ENCODE measurements around the gene SRPK3.
A peak's percentile ranks its signal among the peaks of the same experiment; 100 is the strongest.
"Not testable (repeated sequence)": the region's sequence is repeated elsewhere in the genome, so short reads cannot be mapped to it uniquely, and the experiment has no call there.

The SRPK3 gene

GRCh38 chrX:153803211-153804099 is 22.6 kb downstream of the SRPK3 start:
- H3K27ac Mint-ChIP-seq (ENCODE audit: low read depth): peak overlapping the region; percentile 53
- no peak for ATAC-seq (replicated peaks; ENCODE audit: extremely low read depth, poor library complexity, severe bottlenecking)
- no peaks in the 10 kb centered on the region for H3K27me3 Mint-ChIP-seq
- H3K36me3 Mint-ChIP-seq (ENCODE audit: insufficient read depth): peaks cover 7% of the 10 kb centered on the region
- DNase-seq (ENCODE audit: low spot score in 2 of 2): no peak
- H3K4me3 Mint-ChIP-seq: no peak overlapping the region
- no peaks in the 10 kb centered on the region for H3K4me1 Mint-ChIP-seq
- no peaks in the 10 kb centered on the region for H3K9me3 Mint-ChIP-seq

GRCh38 chrX:153804100-153804595 is 23.3 kb downstream of the SRPK3 start:
- ATAC-seq (replicated peaks; ENCODE audit: extremely low read depth, poor library complexity, severe bottlenecking) (no peak), DNase-seq (ENCODE audit: low spot score in 2 of 2) (no peak)
- Mint-ChIP-seq H3K36me3 (ENCODE audit: insufficient read depth) (peaks cover 6% of the 10 kb centered on the region), H3K9me3 (no peaks in the 10 kb centered on the region), H3K4me3 (no peak overlapping the region), H3K27me3 (no peaks in the 10 kb centered on the region), H3K27ac (ENCODE audit: low read depth) (no peak overlapping the region), H3K4me1 (no peaks in the 10 kb centered on the region)

GRCh38 chrX:153804621-153805020 is 23.8 kb downstream of the SRPK3 start:
- H3K4me1 Mint-ChIP-seq: no peaks in the 10 kb centered on the region
- H3K36me3 Mint-ChIP-seq (ENCODE audit: insufficient read depth): peaks cover 6% of the 10 kb centered on the region
- H3K4me3 Mint-ChIP-seq: no peak overlapping the region
- H3K9me3 Mint-ChIP-seq: no peaks in the 10 kb centered on the region
- no peak for ATAC-seq (replicated peaks; ENCODE audit: extremely low read depth, poor library complexity, severe bottlenecking)
- H3K27me3 Mint-ChIP-seq: no peaks in the 10 kb centered on the region
- no peak for DNase-seq (ENCODE audit: low spot score in 2 of 2)
- no peak overlapping the region for H3K27ac Mint-ChIP-seq (ENCODE audit: low read depth)

GRCh38 chrX:153805436-153805835 is 24.6 kb downstream of the SRPK3 start:
- H3K27me3 Mint-ChIP-seq: no peaks in the 10 kb centered on the region
- H3K9me3 Mint-ChIP-seq: no peaks in the 10 kb centered on the region
- DNase-seq (ENCODE audit: low spot score in 2 of 2) (no peak), ATAC-seq (replicated peaks; ENCODE audit: extremely low read depth, poor library complexity, severe bottlenecking) (no peak)
- H3K36me3 Mint-ChIP-seq (ENCODE audit: insufficient read depth): peaks cover 6% of the 10 kb centered on the region
- no peak overlapping the region for H3K27ac Mint-ChIP-seq (ENCODE audit: low read depth)
- no peaks in the 10 kb centered on the region for H3K4me1 Mint-ChIP-seq
- H3K4me3 Mint-ChIP-seq: no peak overlapping the region

- Mint-ChIP-seq H3K27me3 (no peaks in the 10 kb centered on the region), H3K27ac (ENCODE audit: low read depth) (no peak overlapping the region), H3K36me3 (ENCODE audit: insufficient read depth) (peaks cover 5% of the 10 kb centered on the region), H3K4me1 (no peaks in the 10 kb centered on the region), H3K9me3 (no peaks in the 10 kb centered on the region), H3K4me3 (no peak overlapping the region)
- DNase-seq (ENCODE audit: low spot score in 2 of 2) (no peak), ATAC-seq (replicated peaks; ENCODE audit: extremely low read depth, poor library complexity, severe bottlenecking) (no peak)
Measured at GRCh38 chrX:153806999-153807575, 26.2 kb downstream of the SRPK3 start.

GRCh38 chrX:153807976-153808375 is 27.1 kb downstream of the SRPK3 start:
- Mint-ChIP-seq H3K9me3 (no peaks in the 10 kb centered on the region), H3K4me3 (no peak overlapping the region), H3K27ac (ENCODE audit: low read depth) (peak overlapping the region; percentile 86), H3K4me1 (peaks cover 4% of the 10 kb centered on the region), H3K36me3 (ENCODE audit: insufficient read depth) (peaks cover 3% of the 10 kb centered on the region), H3K27me3 (no peaks in the 10 kb centered on the region)
- ATAC-seq (replicated peaks; ENCODE audit: extremely low read depth, poor library complexity, severe bottlenecking) (no peak), DNase-seq (ENCODE audit: low spot score in 2 of 2) (no peak)

- ATAC-seq (replicated peaks; ENCODE audit: extremely low read depth, poor library complexity, severe bottlenecking) (no peak), DNase-seq (ENCODE audit: low spot score in 2 of 2) (no peak)
- Mint-ChIP-seq H3K4me3 (no peak overlapping the region), H3K9me3 (no peaks in the 10 kb centered on the region), H3K36me3 (ENCODE audit: insufficient read depth) (peaks cover 4% of the 10 kb centered on the region), H3K4me1 (peaks cover 27% of the 10 kb centered on the region), H3K27me3 (no peaks in the 10 kb centered on the region), H3K27ac (ENCODE audit: low read depth) (no peak overlapping the region)
Measured at GRCh38 chrX:153812220-153812619, 31.4 kb downstream of the SRPK3 start.

- H3K36me3 Mint-ChIP-seq (ENCODE audit: insufficient read depth): peaks cover 2% of the 10 kb centered on the region
- H3K27me3 Mint-ChIP-seq: no peaks in the 10 kb centered on the region
- H3K9me3 Mint-ChIP-seq: no peaks in the 10 kb centered on the region
- ATAC-seq (replicated peaks; ENCODE audit: extremely low read depth, poor library complexity, severe bottlenecking): no peak
- H3K4me1 Mint-ChIP-seq: peaks cover 31% of the 10 kb centered on the region
- no peak for DNase-seq (ENCODE audit: low spot score in 2 of 2)
- no peak overlapping the region for H3K27ac Mint-ChIP-seq (ENCODE audit: low read depth)
- no peak overlapping the region for H3K4me3 Mint-ChIP-seq
Measured at GRCh38 chrX:153813161-153813560, 32.3 kb downstream of the SRPK3 start.

- Mint-ChIP-seq H3K4me3 (no peak overlapping the region), H3K9me3 (no peaks in the 10 kb centered on the region), H3K36me3 (ENCODE audit: insufficient read depth) (peaks cover 2% of the 10 kb centered on the region), H3K27ac (ENCODE audit: low read depth) (peak overlapping the region; percentile 8), H3K4me1 (peaks cover 31% of the 10 kb centered on the region), H3K27me3 (no peaks in the 10 kb centered on the region)
- DNase-seq (ENCODE audit: low spot score in 2 of 2) (no peak), ATAC-seq (replicated peaks; ENCODE audit: extremely low read depth, poor library complexity, severe bottlenecking) (no peak)
Measured at GRCh38 chrX:153814591-153815315, 33.9 kb downstream of the SRPK3 start.

GRCh38 chrX:153816831-153817690 is 36.2 kb downstream of the SRPK3 start:
- H3K4me1 Mint-ChIP-seq: peaks cover 43% of the 10 kb centered on the region
- peak overlapping the region; percentile 53 for H3K4me3 Mint-ChIP-seq
- peak; percentile 53 for ATAC-seq (replicated peaks; ENCODE audit: extremely low read depth, poor library complexity, severe bottlenecking)
- peaks cover 4% of the 10 kb centered on the region for H3K36me3 Mint-ChIP-seq (ENCODE audit: insufficient read depth)
- H3K9me3 Mint-ChIP-seq: no peaks in the 10 kb centered on the region
- peak; percentile 24 to 30 for DNase-seq (ENCODE audit: low spot score in 2 of 2)
- peak overlapping the region; percentile 51 for H3K27ac Mint-ChIP-seq (ENCODE audit: low read depth)
- H3K27me3 Mint-ChIP-seq: no peaks in the 10 kb centered on the region

- not testable (repeated sequence) for DNase-seq (ENCODE audit: low spot score in 2 of 2); ATAC-seq (replicated peaks; ENCODE audit: extremely low read depth, poor library complexity, severe bottlenecking); H3K9me3 Mint-ChIP-seq; H3K27me3 Mint-ChIP-seq; H3K36me3 Mint-ChIP-seq (ENCODE audit: insufficient read depth); H3K27ac Mint-ChIP-seq (ENCODE audit: low read depth)
- peaks cover 46% of the 10 kb centered on the region for H3K4me1 Mint-ChIP-seq
- peak overlapping the region; percentile 53 for H3K4me3 Mint-ChIP-seq
Measured at GRCh38 chrX:153818064-153818463, 37.2 kb downstream of the SRPK3 start.
